ENCODE results near the gene C5. TPM values are rescaled to one million over a fixed set of nuclear protein-coding genes. Genes with fewer than 3 reads are reported as not detected.

The C5 gene
- total RNA-seq, 2 donors from 2014 or later, result 8.3 to 12.2 TPM

DNA sequence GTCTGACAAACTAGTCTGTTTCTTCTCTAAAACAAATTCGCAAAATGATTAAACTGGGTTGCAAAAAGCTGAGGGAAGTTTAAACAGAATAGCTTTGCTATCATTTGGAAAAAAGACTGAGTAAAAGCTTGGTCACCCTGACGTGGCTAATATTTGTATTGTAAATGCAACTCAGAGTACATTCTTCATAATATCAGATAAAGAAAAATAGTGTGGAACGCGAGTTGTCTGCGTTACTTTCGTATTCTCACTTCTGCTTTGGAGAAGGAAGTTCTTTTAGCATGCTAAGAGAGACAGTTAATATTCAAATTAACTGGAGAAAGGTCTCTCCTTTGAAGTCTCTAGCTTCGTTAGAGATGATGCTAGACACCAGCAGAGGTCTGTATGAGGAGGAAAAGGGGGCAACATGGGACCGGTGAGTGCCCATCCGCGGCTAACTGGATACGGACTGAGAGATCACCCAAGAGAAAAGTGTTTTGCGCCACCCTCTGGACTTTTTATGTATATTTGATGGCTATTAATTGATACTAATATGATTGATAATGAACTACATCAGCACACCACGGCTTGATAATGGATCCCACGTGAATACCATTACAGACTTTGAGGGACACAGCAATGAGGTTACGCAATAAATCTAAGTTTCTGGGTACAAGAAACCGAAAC, 21.8 kb upstream of the C5 start:
- H3K36me3 ChIP-seq, result no peaks in the 10 kb centered on the region
- H3K4me1 ChIP-seq (ENCODE audit: control insufficient read depth in 1 of 2, low read depth in 2 of 2), result peaks cover 12 to 32% of the 10 kb centered on the region in 2 donors
- H3K9me3 ChIP-seq, result no peaks in the 10 kb centered on the region
- H3K27me3 ChIP-seq (replicated peaks; ENCODE audit: insufficient read depth), result no peaks in the 10 kb centered on the region
- H3K27ac ChIP-seq, result peak overlapping the region; percentile 76 to 91
- DNase-seq (ENCODE audit: low spot score) (no peak), ATAC-seq (ENCODE audit: insufficient number of reproducible peaks, low FRiP score, low read depth) (no peak)
- TF ChIP-seq CTCF (IDR thresholded peaks at IDR 0.05), result peak; percentile 26
- peak overlapping the region; percentile 96 for H3K4me3 ChIP-seq

DNA sequence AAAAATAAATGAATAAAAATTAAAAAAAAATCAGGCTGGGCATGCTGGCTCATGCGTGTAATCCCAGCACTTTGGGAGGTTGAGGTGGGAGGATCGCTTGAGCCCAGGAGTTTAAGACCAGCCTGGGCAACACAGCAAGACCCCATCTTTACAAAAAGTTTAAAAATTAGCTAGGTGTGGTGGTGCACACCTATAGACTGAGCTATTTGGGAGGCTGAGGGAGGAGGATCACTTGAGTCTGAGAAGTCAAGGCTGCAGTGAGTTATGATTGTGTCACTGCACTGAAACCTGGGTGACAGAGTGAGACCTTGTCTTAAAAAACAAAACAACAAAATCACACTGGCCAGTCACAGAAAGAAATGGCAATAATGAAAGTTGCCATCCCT, 21.3 kb upstream of the C5 start:
- peak overlapping the region; percentile 96 for H3K4me3 ChIP-seq
- DNase-seq (ENCODE audit: low spot score) (no peak), ATAC-seq (ENCODE audit: insufficient number of reproducible peaks, low FRiP score, low read depth) (no peak)
- H3K27me3 ChIP-seq (replicated peaks; ENCODE audit: insufficient read depth), result no peaks in the 10 kb centered on the region
- H3K9me3 ChIP-seq, result no peaks in the 10 kb centered on the region
- peaks cover 12 to 32% of the 10 kb centered on the region in 2 donors for H3K4me1 ChIP-seq (ENCODE audit: control insufficient read depth in 1 of 2, low read depth in 2 of 2)
- H3K36me3 ChIP-seq, result no peaks in the 10 kb centered on the region
- TF ChIP-seq CTCF (IDR thresholded peaks at IDR 0.05), result no peak
- H3K27ac ChIP-seq, result peak overlapping the region; percentile 76 to 91

GRCh38 chr9:121069396-121069795, 19.3 kb upstream of the C5 start:
- H3K4me3 ChIP-seq, result no peak overlapping the region
- TF ChIP-seq CTCF (IDR thresholded peaks at IDR 0.05), result no peak
- no peak for DNase-seq (ENCODE audit: low spot score)

DNA sequence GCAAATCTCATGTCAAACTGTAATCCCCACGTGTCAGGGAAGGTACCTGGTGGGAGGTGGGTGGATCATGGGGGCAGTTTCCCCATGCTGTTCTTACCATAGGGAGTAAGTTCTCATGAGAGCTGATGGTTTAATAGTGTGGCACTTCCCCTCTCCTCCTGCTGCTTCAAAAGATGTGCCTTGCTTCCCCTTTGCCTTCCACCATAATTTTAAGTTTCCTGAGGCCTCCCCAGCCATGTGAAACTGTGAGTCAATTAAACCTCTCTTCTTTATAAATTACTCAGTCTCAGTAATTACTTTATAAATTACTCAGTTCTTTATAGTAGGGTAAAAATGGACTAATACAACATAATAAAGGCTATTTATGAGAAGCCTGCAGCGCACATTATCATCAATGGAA, 17.6 kb upstream of the C5 start:
- H3K4me3 ChIP-seq, result no peak overlapping the region
- no peaks in the 10 kb centered on the region for H3K27me3 ChIP-seq (replicated peaks; ENCODE audit: insufficient read depth)
- H3K27ac ChIP-seq, result no peak overlapping the region
- H3K36me3 ChIP-seq, result no peaks in the 10 kb centered on the region
- H3K4me1 ChIP-seq (ENCODE audit: control insufficient read depth in 1 of 2, low read depth in 2 of 2), result peaks cover 0 to 13% of the 10 kb centered on the region in 2 donors
- ATAC-seq (ENCODE audit: insufficient number of reproducible peaks, low FRiP score, low read depth) (no peak), DNase-seq (ENCODE audit: low spot score) (no peak)
- no peak for TF ChIP-seq CTCF (IDR thresholded peaks at IDR 0.05)
- H3K9me3 ChIP-seq, result no peaks in the 10 kb centered on the region

More at GRCh38 chr9:121069396-121069795, 19.3 kb upstream of the C5 start:
- no peaks in the 10 kb centered on the region for H3K36me3 ChIP-seq
- no peak overlapping the region for H3K27ac ChIP-seq
- no peaks in the 10 kb centered on the region for H3K9me3 ChIP-seq
- no peaks in the 10 kb centered on the region for H3K27me3 ChIP-seq (replicated peaks; ENCODE audit: insufficient read depth)
- H3K4me1 ChIP-seq (ENCODE audit: control insufficient read depth in 1 of 2, low read depth in 2 of 2), result peaks cover 7 to 27% of the 10 kb centered on the region in 2 donors
- no peak for ATAC-seq (ENCODE audit: insufficient number of reproducible peaks, low FRiP score, low read depth)

- peaks cover 0 to 8% of the 10 kb centered on the region in 2 donors for H3K4me1 ChIP-seq (ENCODE audit: control insufficient read depth in 1 of 2, low read depth in 2 of 2)
- no peak overlapping the region for H3K4me3 ChIP-seq
- no peak for ATAC-seq (ENCODE audit: insufficient number of reproducible peaks, low FRiP score, low read depth)
- no peak for TF ChIP-seq CTCF (IDR thresholded peaks at IDR 0.05)
- no peak overlapping the region for H3K27ac ChIP-seq
- H3K27me3 ChIP-seq (replicated peaks; ENCODE audit: insufficient read depth), result no peaks in the 10 kb centered on the region
- no peaks in the 10 kb centered on the region for H3K36me3 ChIP-seq
- no peak for DNase-seq (ENCODE audit: low spot score)
- H3K9me3 ChIP-seq, result no peaks in the 10 kb centered on the region
Measured at GRCh38 chr9:121066850-121067249, 16.8 kb upstream of the C5 start.

All from thoracic aorta (tissue), 2 donors.